ENCODE measurements around the gene MARCHF10.

GRCh38 chr17:62808576-62808970, 459 bp upstream of the MARCHF10 start:
- no peak for TF ChIP-seq CTCF (conservative IDR thresholded peaks at IDR 0.05)
- TF ChIP-seq ZFX (IDR thresholded peaks at IDR 0.05) = no peak
